ENCODE measurements around the gene GALNT15. TPM values are rescaled to one million over a fixed set of nuclear protein-coding genes. Genes with fewer than 3 reads are reported as not detected.

GALNT15 gene
- 0.05 to 0.10 TPM (median 0.07 TPM) in 4 of 5 replicates, not detected in the other for total RNA-seq (2022; extraction: Qiagen RNA extraction; ENCODE audit: low read depth)

GRCh38 chr3:16174389-16174788, at the start of gene GALNT15:
GALNT15 (plus strand) TSS chr3:16174680; CDS start chr3:16175152, 472 bp downstream.

DNA sequence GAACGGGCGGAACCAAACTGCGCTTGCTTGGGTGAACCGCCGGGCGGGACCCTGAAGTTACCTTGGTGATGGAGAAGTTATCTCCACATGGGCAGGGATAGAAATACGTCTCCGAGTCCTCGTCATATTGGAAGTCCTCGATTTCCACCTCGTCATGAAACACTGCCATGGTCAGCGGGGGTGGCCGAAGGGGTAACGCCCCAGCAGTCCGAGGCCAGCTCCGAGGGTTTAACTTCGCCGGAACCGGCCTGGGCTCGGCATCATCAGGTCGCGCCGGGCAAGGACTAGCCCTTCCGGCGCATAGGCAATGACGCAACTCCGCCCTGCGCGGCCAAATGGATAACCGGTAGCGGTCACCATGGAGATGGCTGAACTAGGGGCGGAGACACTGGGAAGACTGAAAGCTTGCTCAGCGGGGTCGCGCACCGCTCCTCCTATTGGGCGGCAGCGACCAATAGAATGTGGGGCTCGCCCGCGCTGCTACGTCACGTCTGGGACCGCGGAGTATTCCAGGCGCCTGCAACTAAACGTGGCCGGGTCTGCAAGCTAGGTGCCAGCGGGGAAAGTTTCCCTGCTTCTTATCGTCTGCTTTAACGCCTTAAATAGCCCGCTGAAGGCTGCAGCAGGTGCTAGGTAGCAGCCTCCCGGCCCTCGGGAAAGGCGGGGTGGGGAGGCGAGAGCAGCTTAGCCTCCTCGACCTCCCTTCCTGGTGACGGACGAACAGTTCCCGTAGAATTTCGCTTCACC, 90.4 kb downstream of the GALNT15 start, which contains the start of the genes DPH3 and OXNAD1:
DPH3 (minus strand) TSS at position 236 of the 747 bp plus-strand sequence; CDS start at position 169, 67 bp downstream.
OXNAD1 (plus strand) TSS at position 505 of the 747 bp plus-strand sequence. CDS start 5,741 bp downstream, outside the sequence.

Other genes with a start within 250 kb of the GALNT15 start
- gene DPH3, start 90.3 kb downstream of the GALNT15 start, total RNA-seq (2022; extraction: Qiagen RNA extraction; ENCODE audit: low read depth) = 20.0 to 29.0 TPM (median 25.6 TPM) in 5 replicates
- gene OXNAD1, start 90.5 kb downstream of the GALNT15 start, total RNA-seq (2022; extraction: Qiagen RNA extraction; ENCODE audit: low read depth) = 6.2 to 9.8 TPM (median 8.3 TPM) in 5 replicates